ENCODE data around the gene FXYD5. TPM values are rescaled to one million over a fixed set of nuclear protein-coding genes. Genes with fewer than 3 reads are reported as not detected.

The FXYD5 gene
- total and polyA plus RNA-seq, 2 experiments from 2014 or later = 11.3 to 14.5 TPM

- Histone ChIP-seq H3K4me1 (ENCODE audit: low read depth) (no peaks in the 10 kb centered on the region), H3K27ac (no peak overlapping the region), H3K9me3 (ENCODE audit: low read depth) (no peaks in the 10 kb centered on the region), H3K36me3 (no peaks in the 10 kb centered on the region), H3K27me3 (no peaks in the 10 kb centered on the region), H3K4me3 (no peak overlapping the region)
- DNase-seq (ENCODE audit: low read depth in 1 of 2, low spot score in 1 of 2) = peak in 1 of 2 donors; percentile 91
- TF ChIP-seq, protein P1, sequence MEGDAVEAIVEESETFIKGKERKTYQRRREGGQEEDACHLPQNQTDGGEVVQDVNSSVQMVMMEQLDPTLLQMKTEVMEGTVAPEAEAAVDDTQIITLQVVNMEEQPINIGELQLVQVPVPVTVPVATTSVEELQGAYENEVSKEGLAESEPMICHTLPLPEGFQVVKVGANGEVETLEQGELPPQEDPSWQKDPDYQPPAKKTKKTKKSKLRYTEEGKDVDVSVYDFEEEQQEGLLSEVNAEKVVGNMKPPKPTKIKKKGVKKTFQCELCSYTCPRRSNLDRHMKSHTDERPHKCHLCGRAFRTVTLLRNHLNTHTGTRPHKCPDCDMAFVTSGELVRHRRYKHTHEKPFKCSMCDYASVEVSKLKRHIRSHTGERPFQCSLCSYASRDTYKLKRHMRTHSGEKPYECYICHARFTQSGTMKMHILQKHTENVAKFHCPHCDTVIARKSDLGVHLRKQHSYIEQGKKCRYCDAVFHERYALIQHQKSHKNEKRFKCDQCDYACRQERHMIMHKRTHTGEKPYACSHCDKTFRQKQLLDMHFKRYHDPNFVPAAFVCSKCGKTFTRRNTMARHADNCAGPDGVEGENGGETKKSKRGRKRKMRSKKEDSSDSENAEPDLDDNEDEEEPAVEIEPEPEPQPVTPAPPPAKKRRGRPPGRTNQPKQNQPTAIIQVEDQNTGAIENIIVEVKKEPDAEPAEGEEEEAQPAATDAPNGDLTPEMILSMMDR (IDR thresholded peaks at IDR 0.05; ENCODE audit: low read depth, low read length) = no peak
These were observed 59.4 kb downstream of the FXYD5 start for GRCh38 chr19:35213663-35214632.

- Histone ChIP-seq H3K4me3 (no peak overlapping the region), H3K36me3 (no peaks in the 10 kb centered on the region), H3K4me1 (ENCODE audit: low read depth) (no peaks in the 10 kb centered on the region), H3K27me3 (no peaks in the 10 kb centered on the region), H3K27ac (no peak overlapping the region), H3K9me3 (ENCODE audit: low read depth) (no peaks in the 10 kb centered on the region)
- DNase-seq (ENCODE audit: low read depth in 1 of 2, low spot score in 1 of 2) = no peak
- TF ChIP-seq, protein P1 (IDR thresholded peaks at IDR 0.05; ENCODE audit: low read depth, low read length) = no peak
These were observed 60.4 kb downstream of the FXYD5 start for GRCh38 chr19:35214766-35215422.

GRCh38 chr19:35216016-35216832 is 61.7 kb downstream of the FXYD5 start:
- TF ChIP-seq, protein P1 (IDR thresholded peaks at IDR 0.05; ENCODE audit: low read depth, low read length) = no peak
- no peaks in the 10 kb centered on the region for H3K36me3 ChIP-seq
- DNase-seq (ENCODE audit: low read depth in 1 of 2, low spot score in 1 of 2) = no peak
- H3K9me3 ChIP-seq (ENCODE audit: low read depth) = no peaks in the 10 kb centered on the region
- H3K27ac ChIP-seq = no peak overlapping the region
- no peak overlapping the region for H3K4me3 ChIP-seq
- H3K4me1 ChIP-seq (ENCODE audit: low read depth) = no peaks in the 10 kb centered on the region
- no peaks in the 10 kb centered on the region for H3K27me3 ChIP-seq

DNA sequence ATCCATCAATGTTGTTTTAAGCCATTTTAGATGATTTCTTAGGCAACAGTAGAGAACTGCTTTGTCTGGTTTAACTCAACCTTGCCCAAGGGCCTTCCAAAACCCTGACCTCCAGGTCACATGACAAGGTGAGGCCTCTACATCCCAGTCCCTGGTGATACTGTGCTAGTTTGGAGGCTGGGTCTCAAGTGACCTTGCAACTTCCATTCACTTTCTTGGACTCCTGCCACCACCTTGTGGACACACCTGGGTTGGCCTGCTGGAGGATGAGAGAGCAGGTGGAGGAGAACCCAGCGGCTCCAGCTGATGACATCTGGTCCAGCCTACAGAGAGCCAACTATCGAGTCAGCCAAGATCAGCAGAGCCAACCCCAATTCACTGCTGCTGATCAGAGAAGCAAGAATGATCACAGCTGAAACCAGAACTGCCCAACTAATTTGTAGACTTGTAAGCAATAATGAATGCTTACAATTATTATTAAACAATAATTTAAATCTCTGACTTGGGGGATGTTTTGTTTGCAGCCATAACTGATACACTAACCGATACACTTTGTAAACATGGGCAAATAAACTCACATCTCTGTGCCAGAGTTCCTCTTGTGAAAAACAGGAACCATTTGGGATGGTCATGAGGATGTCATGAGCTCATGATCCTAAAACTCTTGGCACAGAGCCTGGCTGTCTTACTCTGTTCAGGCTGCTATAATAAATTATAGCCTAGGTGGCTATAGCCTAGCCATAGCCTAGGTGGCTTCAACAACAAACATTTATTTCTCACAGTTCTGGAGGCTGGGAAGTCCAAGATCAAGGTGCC is 62.5 kb downstream of the FXYD5 start:
- Histone ChIP-seq H3K27me3 (no peaks in the 10 kb centered on the region), H3K27ac (no peak overlapping the region)
- TF ChIP-seq, protein P1 (IDR thresholded peaks at IDR 0.05; ENCODE audit: low read depth, low read length) = no peak

DNA sequence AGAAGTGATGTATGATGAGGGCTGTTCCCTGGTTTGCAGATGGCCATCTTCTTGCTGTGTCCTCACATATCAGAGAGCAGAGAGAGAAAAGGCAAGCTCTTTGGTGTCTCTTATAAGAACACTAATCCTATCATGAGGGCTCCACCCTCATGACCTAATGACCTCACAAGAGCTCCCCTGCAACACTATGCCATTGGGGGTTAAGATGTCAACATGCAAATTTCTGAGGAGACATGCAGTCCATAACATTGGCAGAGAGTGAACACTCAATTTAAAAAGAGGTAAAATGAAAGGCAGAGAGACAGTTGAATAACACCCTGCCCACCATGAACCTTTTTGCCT is 63.1 kb downstream of the FXYD5 start:
- no peak for DNase-seq (ENCODE audit: low read depth in 1 of 2, low spot score in 1 of 2)
- Histone ChIP-seq H3K4me1 (ENCODE audit: low read depth) (no peaks in the 10 kb centered on the region), H3K4me3 (no peak overlapping the region), H3K27me3 (no peaks in the 10 kb centered on the region), H3K36me3 (no peaks in the 10 kb centered on the region), H3K27ac (no peak overlapping the region), H3K9me3 (ENCODE audit: low read depth) (no peaks in the 10 kb centered on the region)
- TF ChIP-seq, protein P1 (IDR thresholded peaks at IDR 0.05; ENCODE audit: low read depth, low read length) = no peak

More for the DNA sequence above, 62.5 kb downstream of the FXYD5 start:
- H3K9me3 ChIP-seq (ENCODE audit: low read depth) = no peaks in the 10 kb centered on the region
- no peaks in the 10 kb centered on the region for H3K4me1 ChIP-seq (ENCODE audit: low read depth)
- no peak overlapping the region for H3K4me3 ChIP-seq
- DNase-seq (ENCODE audit: low read depth in 1 of 2, low spot score in 1 of 2) = no peak
- no peaks in the 10 kb centered on the region for H3K36me3 ChIP-seq
